Common myeloid progenitor, CD34-positive (primary cell): Measurements from ENCODE around the gene GPBP1. TPM values are rescaled to one million over a fixed set of nuclear protein-coding genes. Genes with fewer than 3 reads are reported as not detected.

Experiments used
- CTCF ChIA-PET: fragments of 350-600 bp; sonication (Branson Sonifier 250); formaldehyde crosslinking; loops from one replicate; lab custom pipeline; 2021; ENCODE audit warnings: antibody characterized with exemption; lab: Charles Lee
- POLR2A ChIA-PET: fragments of 350-600 bp; sonication (Branson Sonifier 250); formaldehyde crosslinking; loops from one replicate; lab custom pipeline; 2021; ENCODE audit warnings: antibody characterized with exemption; lab: Charles Lee
- DNase-seq, 3 donors: peaks; one replicate each; pipeline versions ENCODE4 v3.0.0 to v3.0.0-alpha.2; 2013
- H3K27ac ChIP-seq, 2 experiments: 1 replicate in 1 of 2; 2 replicates in 1 of 2; pipeline ENCODE4 v1.7.0; 2013; ENCODE audit warnings: inconsistent platforms in 2 of 2, low read length in 2 of 2, mild to moderate bottlenecking in 2 of 2, low read depth in 1 of 2, moderate library complexity in 1 of 2; ENCODE audit not compliant: severe bottlenecking in 2 of 2, insufficient read depth in 1 of 2, poor library complexity in 1 of 2
- H3K27me3 ChIP-seq, 5 experiments: replicated peaks in 2 of 5; 1 replicate in 3 of 5; 2 replicates in 2 of 5; pipeline versions ENCODE4 v1.6.1 to v1.7.0; 2013; ENCODE audit warnings: low read length in 4 of 5, mild to moderate bottlenecking in 2 of 5, moderate library complexity in 2 of 5, inconsistent platforms in 1 of 5; ENCODE audit not compliant: insufficient read depth in 5 of 5, control insufficient read depth in 4 of 5
- H3K36me3 ChIP-seq, 4 experiments: 1 replicate in 2 of 4; 2 replicates in 2 of 4; pipeline versions ENCODE4 v1.6.1 to v1.7.0; 2013; ENCODE audit warnings: low read length in 3 of 4, control low read depth in 1 of 4, mild to moderate bottlenecking in 1 of 4; ENCODE audit not compliant: control insufficient read depth in 4 of 4, insufficient read depth in 4 of 4
- H3K4me1 ChIP-seq, 4 experiments: 1 replicate in 3 of 4; 2 replicates in 1 of 4; pipeline versions ENCODE4 v1.6.1 to v1.7.1; 2013; ENCODE audit warnings: low read length in 3 of 4, mild to moderate bottlenecking in 3 of 4, control low read depth in 1 of 4, inconsistent platforms in 1 of 4, moderate library complexity in 1 of 4; ENCODE audit not compliant: control insufficient read depth in 4 of 4, insufficient read depth in 4 of 4; ENCODE audit errors: control extremely low read depth in 1 of 4
- H3K4me3 ChIP-seq, 7 experiments: 1 replicate in 4 of 7; 2 replicates in 3 of 7; pipeline versions ENCODE4 v1.5.1 to v1.7.0; 2013; ENCODE audit warnings: mild to moderate bottlenecking in 7 of 7, low read length in 6 of 7, moderate library complexity in 6 of 7, inconsistent platforms in 2 of 7, low read depth in 2 of 7, control low read depth in 1 of 7; ENCODE audit not compliant: insufficient read depth in 4 of 7, control insufficient read depth in 1 of 7; ENCODE audit errors: extremely low read depth in 1 of 7
- H3K9me3 ChIP-seq, 5 experiments: 1 replicate in 4 of 5; 2 replicates in 1 of 5; pipeline versions ENCODE4 v1.6.1 to v1.7.1; 2013; ENCODE audit warnings: low read length in 4 of 5, mild to moderate bottlenecking in 2 of 5, inconsistent platforms in 1 of 5, low read depth in 1 of 5, moderate library complexity in 1 of 5; ENCODE audit not compliant: control insufficient read depth in 4 of 5, insufficient read depth in 2 of 5; ENCODE audit errors: control extremely low read depth in 1 of 5
- WGBS: methylation state at CpG from one replicate; pipeline ENCODE4 v1.1.5; 2013; ENCODE audit not compliant: insufficient coverage; 5-methylcytosine and 5-hydroxymethylcytosine counted together
- polyA plus RNA-seq: library from polyadenylated mRNA; unstranded; fragments of 120-200 nt; gene quantifications from one replicate; pipeline ENCODE4 v1.2.1, GENCODE V29; 2013

Gene GPBP1, protein sequence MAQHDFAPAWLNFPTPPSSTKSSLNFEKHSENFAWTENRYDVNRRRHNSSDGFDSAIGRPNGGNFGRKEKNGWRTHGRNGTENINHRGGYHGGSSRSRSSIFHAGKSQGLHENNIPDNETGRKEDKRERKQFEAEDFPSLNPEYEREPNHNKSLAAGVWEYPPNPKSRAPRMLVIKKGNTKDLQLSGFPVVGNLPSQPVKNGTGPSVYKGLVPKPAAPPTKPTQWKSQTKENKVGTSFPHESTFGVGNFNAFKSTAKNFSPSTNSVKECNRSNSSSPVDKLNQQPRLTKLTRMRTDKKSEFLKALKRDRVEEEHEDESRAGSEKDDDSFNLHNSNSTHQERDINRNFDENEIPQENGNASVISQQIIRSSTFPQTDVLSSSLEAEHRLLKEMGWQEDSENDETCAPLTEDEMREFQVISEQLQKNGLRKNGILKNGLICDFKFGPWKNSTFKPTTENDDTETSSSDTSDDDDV
- 90.4 TPM for polyA plus RNA-seq

DNA sequence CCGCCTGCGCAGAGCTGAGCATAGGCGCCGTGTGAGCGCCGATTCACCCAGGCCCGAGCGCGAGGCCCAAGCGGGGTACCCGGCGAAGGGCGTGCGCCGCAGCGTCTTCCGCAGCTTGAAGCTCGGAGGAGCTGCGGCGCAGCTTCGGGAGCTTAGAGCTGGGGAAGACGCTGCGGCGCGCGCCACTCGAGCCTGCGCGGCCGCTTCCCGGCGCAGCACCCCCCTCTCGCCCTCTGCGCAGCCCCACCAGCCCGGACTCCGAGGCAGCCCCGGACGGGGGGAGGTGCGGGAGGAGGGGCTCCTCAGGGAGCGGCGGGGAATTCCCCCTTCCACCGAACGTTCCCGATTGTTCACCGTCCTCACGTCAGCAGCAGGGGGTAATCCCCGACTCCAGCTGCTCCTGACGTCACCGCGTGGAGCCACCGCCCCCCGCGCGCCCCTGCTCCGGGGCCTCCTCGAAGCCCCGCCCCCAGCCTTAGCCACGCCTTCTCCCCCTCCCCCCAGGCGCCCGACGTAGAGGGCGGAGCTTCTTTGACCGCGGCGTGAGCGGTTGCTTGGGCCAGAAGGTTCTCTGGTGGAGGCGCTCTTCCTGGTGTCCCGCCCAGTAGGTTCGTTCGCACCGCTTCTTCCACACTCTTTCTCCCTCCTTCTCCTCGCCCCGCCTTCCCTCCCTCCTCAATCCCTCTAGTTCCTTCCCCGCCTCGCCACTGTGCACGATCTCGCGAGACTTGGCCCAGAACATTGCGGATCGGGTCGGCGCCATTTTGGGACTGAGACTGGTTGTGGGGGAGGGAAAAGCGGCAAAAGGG is at the start of gene GPBP1:
GPBP1 (plus strand) TSS at position 741 of the 809 bp plus-strand sequence. CDS start 40,072 bp downstream, outside the sequence.
- peak; percentile 99 to 100 (median 100) for DNase-seq
- CTCF ChIA-PET: interaction anchor here (0.7 to 1.3 kb wide), 5 partner anchors 10 to 223 kb away, joined by 3 to 4 read pairs (median 3); no protein-coding TSS in a partner anchor
- Histone ChIP-seq H3K4me3 (peak within 1 kb of the TSS; percentile 78 to 100 (median 99)), H3K36me3 (peaks cover 0 to 7% (median under 1%) of the 10 kb centered on the region in 4 experiments), H3K27me3 (no peaks in the 10 kb centered on the region), H3K27ac (peak within 1 kb of the TSS; percentile 99), H3K9me3 (no peaks in the 10 kb centered on the region), H3K4me1 (peaks cover 23 to 49% (median 37%) of the 10 kb centered on the region in 4 experiments)
- POLR2A ChIA-PET: interaction anchor here (0.6 to 1.0 kb wide), 3 partner anchors 36 to 614 kb away, joined by 3 read pairs; no protein-coding TSS in a partner anchor
- under 1% methylated on average over 40 of the region's 83 CpGs for WGBS

DNA sequence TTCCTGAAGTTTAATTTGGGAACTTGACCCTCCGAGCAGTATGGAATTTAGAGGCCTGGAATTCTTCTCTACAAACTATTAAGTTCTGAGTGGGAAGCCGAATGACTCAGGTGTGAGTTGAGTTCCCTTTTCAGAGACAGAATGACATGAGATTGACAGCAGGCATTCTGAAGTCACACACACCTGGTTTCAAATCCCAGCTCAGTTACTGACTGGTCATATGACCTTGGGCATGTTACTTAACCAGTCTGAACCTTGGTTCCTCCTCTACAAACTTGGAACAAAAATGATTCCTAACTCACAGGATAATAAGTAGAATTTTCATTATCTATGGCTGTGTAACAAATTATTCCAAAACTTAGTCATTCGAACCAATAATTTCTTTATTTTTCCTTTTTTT is 45.5 kb upstream of the GPBP1 start:
- ChIA-PET POLR2A (no interaction called here), CTCF (interaction anchor here (0.7 to 1.8 kb wide), 2 partner anchors 9 to 10 kb away, joined by 3 to 5 read pairs; no protein-coding TSS in a partner anchor)
- Histone ChIP-seq H3K4me3 (no peak overlapping the region), H3K27ac (no peak overlapping the region), H3K27me3 (no peaks in the 10 kb centered on the region), H3K9me3 (peaks cover 0 to 1% (median 0%) of the 10 kb centered on the region in 5 experiments), H3K36me3 (no peaks in the 10 kb centered on the region), H3K4me1 (no peaks in the 10 kb centered on the region)
- no peak for DNase-seq
- WGBS: 100% methylated on average over 1 of the region's 3 CpGs

DNA sequence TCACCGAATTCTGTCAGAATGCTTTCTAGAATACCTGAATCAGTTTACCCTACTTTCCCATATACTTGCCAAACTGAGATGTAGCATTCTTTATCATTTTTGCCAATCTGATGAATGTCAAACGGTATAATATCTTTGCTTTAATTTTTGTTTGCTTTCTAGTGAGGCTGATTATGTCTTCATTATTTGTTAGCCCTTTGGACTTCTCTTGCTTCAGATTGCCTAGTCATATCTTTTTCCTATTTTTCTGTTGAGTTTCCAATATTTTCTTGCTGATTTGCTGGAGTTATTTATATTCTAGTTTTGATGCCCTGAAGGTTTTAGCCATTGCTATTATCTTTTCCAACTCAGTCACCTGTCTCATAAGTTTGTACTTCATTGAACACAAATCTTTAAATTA is 40.3 kb upstream of the GPBP1 start:
- CTCF ChIA-PET: no interaction called here

DNA sequence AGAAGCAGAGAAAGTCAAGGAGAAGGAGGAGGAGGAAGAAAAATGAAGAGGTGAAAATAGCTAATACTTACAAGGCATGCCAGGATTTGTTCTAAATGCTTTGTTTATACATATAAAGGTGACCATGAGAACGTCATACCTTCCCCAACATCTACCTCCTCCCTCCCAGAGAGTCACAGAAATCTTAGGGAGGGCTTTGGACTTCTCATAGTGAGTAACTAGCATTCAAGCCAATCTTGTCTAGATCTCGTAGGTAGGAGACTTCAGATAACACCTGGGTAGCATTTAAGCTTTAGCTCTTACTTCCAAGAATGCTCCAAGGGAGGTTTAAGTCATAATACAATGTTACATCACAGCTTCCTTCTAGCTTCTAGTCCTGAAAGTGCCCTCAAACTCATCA is 36.5 kb upstream of the GPBP1 start:
- H3K9me3 ChIP-seq: no peaks in the 10 kb centered on the region
- DNase-seq: no peak
- ChIA-PET POLR2A (no interaction called here), CTCF (interaction anchor here (0.9 to 4.2 kb wide), 15 partner anchors 9 to 866 kb away, joined by 3 to 46 read pairs (median 7); no protein-coding TSS in a partner anchor)
- no peaks in the 10 kb centered on the region for H3K4me1 ChIP-seq
- WGBS: 100% methylated on average over 2 of the region's 2 CpGs
- H3K27ac ChIP-seq: no peak overlapping the region
- H3K36me3 ChIP-seq: no peaks in the 10 kb centered on the region
- no peak overlapping the region for H3K4me3 ChIP-seq
- H3K27me3 ChIP-seq: no peaks in the 10 kb centered on the region

More for the DNA sequence above, 40.3 kb upstream of the GPBP1 start:
- POLR2A ChIA-PET: no interaction called here
- Histone ChIP-seq H3K9me3 (no peaks in the 10 kb centered on the region), H3K4me3 (no peak overlapping the region), H3K27me3 (no peaks in the 10 kb centered on the region), H3K36me3 (no peaks in the 10 kb centered on the region), H3K4me1 (no peaks in the 10 kb centered on the region), H3K27ac (no peak overlapping the region)
- DNase-seq: no peak
- WGBS: 100% methylated on average over 1 of the region's 2 CpGs

DNA sequence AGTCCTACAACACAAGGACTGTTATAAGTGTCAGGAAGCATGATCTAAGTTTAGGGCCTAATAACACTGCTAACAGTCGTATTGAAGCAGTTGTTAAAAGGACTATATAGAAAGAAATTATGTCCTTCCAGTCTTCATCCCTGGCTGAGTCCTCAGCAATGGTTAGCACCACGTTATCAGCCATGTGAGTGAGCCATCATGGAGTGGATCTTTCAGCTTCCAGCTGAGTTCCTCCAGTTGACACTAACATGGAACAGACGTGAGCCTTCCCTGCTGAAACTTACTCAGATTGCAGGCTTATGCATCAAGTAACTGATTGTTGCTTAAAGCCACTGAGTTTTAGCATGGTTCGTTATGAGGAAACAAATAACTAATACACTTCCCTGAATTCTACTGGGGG is 21.5 kb upstream of the GPBP1 start:
- Histone ChIP-seq H3K27ac (no peak overlapping the region), H3K4me3 (no peak overlapping the region), H3K27me3 (no peaks in the 10 kb centered on the region), H3K9me3 (peaks cover 0 to 4% (median under 1%) of the 10 kb centered on the region in 5 experiments), H3K36me3 (no peaks in the 10 kb centered on the region), H3K4me1 (no peaks in the 10 kb centered on the region)
- 100% methylated on average over 4 of the region's 4 CpGs for WGBS
- no peak for DNase-seq
- ChIA-PET CTCF (no interaction called here), POLR2A (no interaction called here)

DNA sequence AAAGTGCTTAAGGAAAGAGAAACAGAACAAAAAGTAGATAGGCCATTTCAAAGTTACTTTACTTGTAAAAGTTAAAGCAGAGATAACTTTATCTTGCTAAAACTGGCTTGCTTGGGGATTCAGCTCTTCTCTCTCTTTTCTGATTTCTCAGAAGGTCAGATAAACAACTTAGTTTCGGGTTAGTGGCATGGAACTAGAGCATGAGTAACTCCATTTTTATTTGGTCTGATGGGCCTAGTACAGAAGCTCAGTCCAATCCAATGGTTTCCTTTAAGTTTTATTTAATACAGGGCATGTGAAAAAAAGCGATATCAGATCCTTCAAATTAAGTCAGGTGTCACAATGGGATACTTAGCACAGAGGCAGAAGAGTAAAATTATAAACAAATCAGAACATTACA is 18.8 kb upstream of the GPBP1 start:
- no peaks in the 10 kb centered on the region for H3K27me3 ChIP-seq
- H3K36me3 ChIP-seq: no peaks in the 10 kb centered on the region
- no peak overlapping the region for H3K4me3 ChIP-seq
- H3K4me1 ChIP-seq: no peaks in the 10 kb centered on the region
- 100% methylated on average over 1 of the region's 2 CpGs for WGBS
- peaks cover 0 to 9% (median 7%) of the 10 kb centered on the region in 5 experiments for H3K9me3 ChIP-seq
- POLR2A ChIA-PET: no interaction called here
- no peak overlapping the region for H3K27ac ChIP-seq
- DNase-seq: no peak
- CTCF ChIA-PET: interaction anchor here (1.4 kb wide), 1 partner anchor 17 kb away, joined by 4 read pairs; no protein-coding TSS in a partner anchor
